Calu3 (cell line): Measurements from ENCODE around the gene ANKS6. TPM values are rescaled to one million over a fixed set of nuclear protein-coding genes. Genes with fewer than 3 reads are reported as not detected.

Source experiments
- BruUV-seq: library from RNA; stranded (reverse); fragments of 400-500 nt; replicated peaks from 2 replicates; lab custom pipeline; 2021; lab: Mats Ljungman, UMichigan
- CTCF ChIA-PET: fragments of 300-600 bp; sonication (Branson Sonifier 250); formaldehyde crosslinking; loops from one replicate; lab custom pipeline; 2022; ENCODE audit warnings: antibody characterized with exemption; lab: Charles Lee
- DNase-seq: peaks from one replicate; pipeline ENCODE4 v3.0.0; 2022
- H3K27ac Mint-ChIP-seq: one replicate; pipeline ENCODE4 v1.8.0; 2022; ENCODE audit warnings: mixed read lengths; ENCODE audit not compliant: unreplicated experiment
- H3K27me3 Mint-ChIP-seq: one replicate; pipeline ENCODE4 v1.8.0; 2022; ENCODE audit warnings: mixed read lengths; ENCODE audit not compliant: unreplicated experiment
- H3K36me3 Mint-ChIP-seq: one replicate; pipeline ENCODE4 v1.8.0; 2022; ENCODE audit warnings: mild to moderate bottlenecking, moderate library complexity, mixed read lengths; ENCODE audit not compliant: insufficient read depth, unreplicated experiment
- H3K4me1 Mint-ChIP-seq: one replicate; pipeline ENCODE4 v1.8.0; 2022; ENCODE audit warnings: mild to moderate bottlenecking, low read depth, mixed read lengths; ENCODE audit not compliant: unreplicated experiment
- H3K4me3 Mint-ChIP-seq: one replicate; pipeline ENCODE4 v1.8.0; 2022; ENCODE audit warnings: mild to moderate bottlenecking, low read depth, moderate library complexity, mixed read lengths; ENCODE audit not compliant: unreplicated experiment
- H3K9me3 Mint-ChIP-seq: one replicate; pipeline ENCODE4 v1.8.0; 2022; ENCODE audit warnings: low read depth, mixed read lengths; ENCODE audit not compliant: unreplicated experiment
- CTCF ChIP-seq: fragments of 200-600 bp; IDR thresholded peaks from one replicate; pipeline ENCODE4 v1.8.0; 2022; ENCODE audit warnings: antibody characterized with exemption; ENCODE audit not compliant: unreplicated experiment
- intact Hi-C: fragments of 100-400 bp; cut with micrococcal nuclease; formaldehyde crosslinking; loops from one replicate; pipeline ENCODE4 v1.10.0; 2022; ENCODE audit not compliant: unreplicated experiment
- total RNA-seq: library from RNA; stranded (reverse); gene quantifications from 2 replicates; pipeline ENCODE4 v1.2.3, GENCODE V29; 2022

ANKS6 gene
- total RNA-seq, 1 experiment from 2014 or later, result 31.5 TPM

GRCh38 chr9:98783518-98784226, 12.7 kb downstream of the ANKS6 start:
- BruUV-seq, result no TSS peak
- Mint-ChIP-seq H3K4me3 (no peak overlapping the region), H3K27ac (peak overlapping the region; percentile 90), H3K4me1 (peaks cover 41% of the 10 kb centered on the region), H3K9me3 (no peaks in the 10 kb centered on the region), H3K27me3 (no peaks in the 10 kb centered on the region), H3K36me3 (peaks cover 22% of the 10 kb centered on the region)
- no peak for TF ChIP-seq CTCF
- intact Hi-C loops, result no loop called here
- CTCF ChIA-PET, result no interaction called here
- DNase-seq, result no peak

- H3K36me3 Mint-ChIP-seq, result peaks cover 35% of the 10 kb centered on the region
- H3K27ac Mint-ChIP-seq, result peak overlapping the region; percentile 90
- no peaks in the 10 kb centered on the region for H3K9me3 Mint-ChIP-seq
- no peak overlapping the region for H3K4me3 Mint-ChIP-seq
- no peak for TF ChIP-seq CTCF
- peak; percentile 74 for DNase-seq
- intact Hi-C loops, result no loop called here
- BruUV-seq, result no TSS peak
- no peaks in the 10 kb centered on the region for H3K27me3 Mint-ChIP-seq
- H3K4me1 Mint-ChIP-seq, result peaks cover 34% of the 10 kb centered on the region
- CTCF ChIA-PET, result no interaction called here
Measured at GRCh38 chr9:98781588-98782383, 14.6 kb downstream of the ANKS6 start.

- Mint-ChIP-seq H3K9me3 (no peaks in the 10 kb centered on the region), H3K27me3 (no peaks in the 10 kb centered on the region), H3K27ac (no peak overlapping the region), H3K4me1 (peaks cover 32% of the 10 kb centered on the region), H3K4me3 (no peak overlapping the region), H3K36me3 (peaks cover 32% of the 10 kb centered on the region)
- CTCF ChIA-PET, result no interaction called here
- TF ChIP-seq CTCF, result no peak
- BruUV-seq, result no TSS peak
- intact Hi-C loops, result no loop called here
- DNase-seq, result no peak
Measured at GRCh38 chr9:98780059-98780749, 16.2 kb downstream of the ANKS6 start.

GRCh38 chr9:98778711-98779530, 17.4 kb downstream of the ANKS6 start:
- no peak for DNase-seq
- peaks cover 31% of the 10 kb centered on the region for H3K36me3 Mint-ChIP-seq
- H3K27ac Mint-ChIP-seq, result no peak overlapping the region
- CTCF ChIA-PET, result no interaction called here
- no peak overlapping the region for H3K4me3 Mint-ChIP-seq
- TF ChIP-seq CTCF, result no peak
- no peaks in the 10 kb centered on the region for H3K9me3 Mint-ChIP-seq
- no peaks in the 10 kb centered on the region for H3K27me3 Mint-ChIP-seq
- BruUV-seq, result no TSS peak
- intact Hi-C loops, result loop anchor here (5.0 kb wide), 1 partner anchor 462 kb away; no protein-coding TSS in a partner anchor
- peaks cover 32% of the 10 kb centered on the region for H3K4me1 Mint-ChIP-seq
